Hematopoietic multipotent progenitor cell (in vitro differentiated cells): Measurements from ENCODE around the gene MKLN1. TPM values are rescaled to one million over a fixed set of nuclear protein-coding genes. Genes with fewer than 3 reads are reported as not detected.
"Not testable (repeated sequence)": the region's sequence is repeated elsewhere in the genome, so short reads cannot be mapped to it uniquely, and the experiment has no call there.

Experiments used
- DNase-seq, 3 donors: peaks; one replicate each; pipeline ENCODE4 v3.0.0-alpha.2; 2011 to 2015; ENCODE audit warnings: low read depth in 2 of 3, low spot score in 2 of 3
- total RNA-seq: library from RNA; depleted of rRNA; stranded (reverse); fragments of >200 nt; gene quantifications from one replicate; pipeline ENCODE4 v1.2.3, GENCODE V29; 2012

The MKLN1 gene
- total RNA-seq, 1 donor, result 27.7 TPM

GRCh38 chr7:131455546-131455945 lies 127.9 kb downstream of the MKLN1 start:
- DNase-seq, result no peak

- DNase-seq, result no peak
Measured at GRCh38 chr7:131456338-131456737, 128.7 kb downstream of the MKLN1 start.

GRCh38 chr7:131459256-131459655 lies 131.6 kb downstream of the MKLN1 start:
- no peak for DNase-seq

- no peak for DNase-seq
Measured at GRCh38 chr7:131462059-131462458, 134.4 kb downstream of the MKLN1 start.

GRCh38 chr7:131462715-131463114 lies 135.0 kb downstream of the MKLN1 start:
- not testable (repeated sequence) for DNase-seq

- no peak for DNase-seq
Measured at GRCh38 chr7:131466735-131467365, 139.2 kb downstream of the MKLN1 start.

GRCh38 chr7:131467788-131468187 lies 140.1 kb downstream of the MKLN1 start:
- DNase-seq, result no peak

- no peak for DNase-seq
Measured at GRCh38 chr7:131471250-131472004, 143.8 kb downstream of the MKLN1 start.

- DNase-seq, result no peak
Measured at GRCh38 chr7:131476740-131477139, 149.1 kb downstream of the MKLN1 start.

GRCh38 chr7:131480384-131481315 lies 153.0 kb downstream of the MKLN1 start:
- DNase-seq, result no peak

- DNase-seq, result no peak
Measured at GRCh38 chr7:131482800-131483199, 155.1 kb downstream of the MKLN1 start.

GRCh38 chr7:131483586-131483985 lies 155.9 kb downstream of the MKLN1 start:
- DNase-seq, result no peak

- DNase-seq, result no peak
Measured at GRCh38 chr7:131486346-131486745, 158.7 kb downstream of the MKLN1 start.

GRCh38 chr7:131487217-131487616 lies 159.5 kb downstream of the MKLN1 start:
- DNase-seq, result no peak

GRCh38 chr7:131488361-131488760 lies 160.7 kb downstream of the MKLN1 start:
- DNase-seq, result no peak

GRCh38 chr7:131489196-131489595 lies 161.5 kb downstream of the MKLN1 start:
- DNase-seq, result no peak

- no peak for DNase-seq
Measured at GRCh38 chr7:131489881-131490280, 162.2 kb downstream of the MKLN1 start.

GRCh38 chr7:131493081-131493480 lies 165.4 kb downstream of the MKLN1 start:
- DNase-seq, result no peak

GRCh38 chr7:131493581-131493980 lies 165.9 kb downstream of the MKLN1 start:
- no peak for DNase-seq

- DNase-seq, result no peak
Measured at GRCh38 chr7:131494182-131494581, 166.5 kb downstream of the MKLN1 start.
